ENCODE data around the gene CKB.

Gene CKB

GRCh38 chr14:103522649-103523574, at the start of gene CKB:
TSS of gene CKB (minus strand) at chr14:103522830. CDS start at chr14:103522493, 337 bp downstream.
- DNase-seq, result no peak

- DNase-seq, result no peak
Observed at GRCh38 chr14:103569408-103569807, 46.8 kb upstream of the CKB start.

- DNase-seq, result no peak
Observed at GRCh38 chr14:103568952-103569351, 46.3 kb upstream of the CKB start.

GRCh38 chr14:103563844-103564505, 41.3 kb upstream of the CKB start:
- no peak for DNase-seq

GRCh38 chr14:103563226-103563620, 40.6 kb upstream of the CKB start:
- no peak for DNase-seq

- DNase-seq, result peak; percentile 90
Observed at GRCh38 chr14:103562429-103563225, 40.0 kb upstream of the CKB start, which contains the start of the genes BAG5 and COA8. TSS of gene BAG5 (minus strand) at chr14:103562657. CDS start at chr14:103561164, 1,493 bp downstream. TSS of gene COA8 (plus strand) at chr14:103562960. CDS start at chr14:103563002, 42 bp downstream.

GRCh38 chr14:103562179-103562428, 39.5 kb upstream of the CKB start:
- no peak for DNase-seq

GRCh38 chr14:103561381-103562178, 39.0 kb upstream of the CKB start:
- peak; percentile 22 for DNase-seq

GRCh38 chr14:103560691-103561090, 38.1 kb upstream of the CKB start:
- DNase-seq, result no peak

- no peak for DNase-seq
Observed at GRCh38 chr14:103559766-103560165, 37.1 kb upstream of the CKB start.

GRCh38 chr14:103558071-103558882, 35.6 kb upstream of the CKB start:
- DNase-seq, result no peak

GRCh38 chr14:103556946-103557758, 34.5 kb upstream of the CKB start:
- no peak for DNase-seq

GRCh38 chr14:103555559-103556337, 33.1 kb upstream of the CKB start:
- no peak for DNase-seq

- no peak for DNase-seq
Observed at GRCh38 chr14:103552846-103553210, 30.2 kb upstream of the CKB start.

GRCh38 chr14:103552011-103552845, 29.6 kb upstream of the CKB start:
- DNase-seq, result no peak

GRCh38 chr14:103551338-103551762, 28.7 kb upstream of the CKB start:
- DNase-seq, result no peak

GRCh38 chr14:103550451-103551337, 28.1 kb upstream of the CKB start:
- no peak for DNase-seq
